Medulla oblongata (tissue), 1 donor: ENCODE data around the gene CRIP3.
"Not testable (repeated sequence)": the region's sequence is repeated elsewhere in the genome, so short reads cannot be mapped to it uniquely, and the experiment has no call there.

Source experiments
- DNase-seq: peaks from one replicate; pipeline ENCODE4 v3.0.0-alpha.2; 2015; ENCODE audit errors: extremely low spot score

CRIP3 gene, protein sequence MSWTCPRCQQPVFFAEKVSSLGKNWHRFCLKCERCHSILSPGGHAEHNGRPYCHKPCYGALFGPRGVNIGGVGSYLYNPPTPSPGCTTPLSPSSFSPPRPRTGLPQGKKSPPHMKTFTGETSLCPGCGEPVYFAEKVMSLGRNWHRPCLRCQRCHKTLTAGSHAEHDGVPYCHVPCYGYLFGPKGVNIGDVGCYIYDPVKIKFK

DNA sequence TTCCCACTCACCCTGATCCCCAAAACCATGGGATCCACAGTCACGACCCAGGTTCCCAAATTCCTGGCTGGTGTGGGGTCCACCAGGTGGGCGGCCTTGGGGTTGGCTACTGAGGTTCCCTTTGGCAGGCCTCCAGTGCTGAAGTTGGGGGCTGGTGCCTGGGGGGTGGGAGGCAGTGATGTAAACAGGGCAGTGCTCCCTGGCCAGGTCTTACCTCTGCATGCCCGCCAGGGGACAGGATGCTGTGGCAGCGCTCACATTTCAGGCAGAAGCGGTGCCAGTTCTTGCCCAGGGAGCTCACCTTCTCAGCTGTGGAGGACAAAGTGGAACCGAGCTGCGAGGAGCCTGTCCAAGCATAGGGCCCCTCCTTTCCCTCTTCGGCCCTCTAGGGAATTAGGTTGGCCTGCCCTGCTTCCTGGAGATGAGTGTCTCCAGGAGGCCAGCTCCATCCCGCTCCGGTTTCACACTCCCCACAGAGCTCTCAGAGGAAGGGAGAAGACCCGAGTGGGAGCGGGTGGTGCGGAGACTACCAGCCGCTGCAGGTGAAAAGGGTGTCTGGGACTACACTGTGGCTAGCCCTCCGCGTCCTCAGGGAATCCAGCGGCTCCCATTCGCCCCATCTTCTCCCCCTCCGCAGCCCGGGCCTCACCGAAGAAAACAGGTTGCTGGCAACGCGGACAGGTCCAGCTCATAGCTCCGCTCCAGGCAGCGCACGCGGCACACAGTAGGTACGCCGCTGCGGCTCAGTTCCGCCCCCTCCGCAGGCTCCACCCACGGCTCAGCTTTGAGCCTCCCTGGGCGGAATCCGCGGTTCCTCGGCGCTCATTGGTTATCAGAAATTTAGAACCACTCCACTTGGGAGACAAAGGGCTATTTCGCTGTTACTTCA is at the start of gene CRIP3:
Gene CRIP3 (minus strand): TSS at position 726 of the 889 bp plus-strand sequence. CDS start 34 bp downstream, at position 692.
- DNase-seq, result no peak

DNA sequence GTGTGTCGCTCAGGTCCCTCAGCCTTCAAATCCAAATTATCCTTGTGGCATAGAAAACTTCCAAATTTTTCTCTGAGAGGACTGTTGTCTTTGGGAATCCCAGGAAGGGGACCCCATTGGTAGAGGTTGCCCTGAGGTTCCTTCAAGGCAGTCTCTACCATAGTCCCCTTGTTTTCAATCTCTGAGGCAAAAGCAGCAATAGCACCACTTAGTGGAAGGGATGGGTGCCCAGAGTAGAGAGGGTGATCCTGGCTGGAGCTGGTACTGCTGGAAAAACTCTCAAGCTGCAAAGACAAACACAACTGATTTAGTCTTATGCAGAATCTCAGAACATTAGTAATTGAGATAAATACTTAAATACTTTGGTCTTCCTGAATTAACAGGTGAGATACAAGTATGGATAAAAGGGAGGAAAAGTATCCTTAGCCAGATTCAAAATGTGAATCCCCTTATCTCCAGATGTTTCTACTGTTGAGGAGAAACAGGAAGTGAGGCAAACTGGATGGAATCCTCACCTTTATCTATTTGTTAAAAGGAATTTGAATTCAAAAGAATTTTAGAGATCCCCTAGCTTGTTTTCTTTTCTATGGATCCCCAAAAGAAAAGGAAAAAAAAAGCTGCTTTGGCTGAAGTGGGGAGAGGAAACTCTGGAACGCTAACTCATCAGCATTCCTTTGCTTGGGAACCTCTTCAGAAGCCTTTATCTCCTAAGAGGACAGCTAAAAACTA is 47.4 kb upstream of the CRIP3 start:
- peak; percentile 45 for DNase-seq

DNA sequence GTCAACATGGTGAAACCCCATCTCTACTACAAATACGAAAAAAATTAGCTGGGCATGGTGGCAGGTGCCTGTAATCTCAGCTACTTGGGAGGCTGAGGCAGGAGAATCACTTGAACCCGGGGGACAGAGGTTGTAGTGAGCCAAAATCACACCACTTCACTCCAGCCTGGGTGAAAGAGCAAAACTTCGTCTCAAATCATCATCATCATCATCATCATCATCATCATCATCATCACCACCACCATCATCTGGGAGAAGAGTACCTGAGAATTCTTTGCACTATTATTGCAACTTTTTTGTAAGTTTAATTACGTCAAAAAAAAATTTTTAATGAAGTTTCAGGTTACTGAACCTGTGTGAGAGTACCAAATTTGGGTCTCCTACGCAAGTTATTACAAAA is 43.3 kb upstream of the CRIP3 start:
- DNase-seq, result not testable (repeated sequence)

DNA sequence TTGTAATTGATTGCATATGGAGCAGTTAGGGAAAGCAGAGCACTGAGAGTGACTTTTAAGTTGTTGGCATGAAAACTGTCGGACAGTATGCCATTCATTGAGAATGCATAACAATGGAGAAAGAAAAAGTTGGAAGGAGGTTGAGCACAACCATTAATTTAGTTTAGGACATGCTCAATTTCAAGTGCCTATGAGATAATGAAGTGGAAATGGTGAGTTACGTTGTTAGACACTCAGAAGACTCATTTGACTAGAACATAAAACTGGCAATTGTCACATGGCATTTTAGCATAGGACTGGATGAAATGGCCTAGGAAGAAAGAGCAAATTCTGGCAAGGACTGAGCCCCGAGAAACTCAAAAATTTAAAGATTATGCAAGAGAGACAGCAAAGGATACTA is 38.8 kb upstream of the CRIP3 start:
- no peak for DNase-seq

DNA sequence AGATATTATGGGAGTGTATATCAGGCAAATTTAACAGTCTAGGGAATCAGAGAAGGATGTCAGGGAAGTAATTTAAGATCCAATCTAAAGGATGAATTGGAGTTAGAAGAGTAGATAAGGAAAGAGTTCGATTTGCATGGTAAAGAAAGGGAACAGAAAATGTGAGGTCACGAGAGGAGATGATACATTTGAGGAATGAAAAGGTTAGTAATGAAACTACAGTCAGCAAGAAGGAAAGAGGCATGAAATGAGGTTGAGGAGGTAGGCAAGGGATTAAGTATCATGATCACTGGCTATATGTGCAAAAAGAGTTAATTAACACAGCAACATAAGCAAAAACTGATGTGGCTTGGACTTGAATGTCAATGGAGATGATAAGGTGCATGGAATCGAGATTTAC is 38.4 kb upstream of the CRIP3 start:
- no peak for DNase-seq

DNA sequence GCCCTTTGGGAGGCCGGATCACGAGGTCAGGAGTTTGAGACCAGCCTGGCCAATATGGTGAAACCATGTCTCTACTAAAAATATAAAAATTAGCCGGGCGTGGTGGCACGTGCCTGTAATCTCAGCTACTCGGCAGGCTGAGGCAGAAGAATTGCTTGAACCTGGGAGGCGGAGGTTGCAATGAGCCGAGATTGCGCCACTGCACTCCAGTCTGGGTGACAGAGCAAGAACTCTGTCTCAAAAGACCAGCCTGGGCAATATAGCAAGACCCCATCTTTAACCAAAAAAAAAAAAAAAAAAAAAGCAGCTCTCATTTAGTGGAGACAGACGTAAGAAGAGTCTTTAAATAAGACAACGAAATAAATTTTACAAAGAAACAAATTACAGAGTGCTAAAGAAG is 37.6 kb upstream of the CRIP3 start:
- DNase-seq, result not testable (repeated sequence)

DNA sequence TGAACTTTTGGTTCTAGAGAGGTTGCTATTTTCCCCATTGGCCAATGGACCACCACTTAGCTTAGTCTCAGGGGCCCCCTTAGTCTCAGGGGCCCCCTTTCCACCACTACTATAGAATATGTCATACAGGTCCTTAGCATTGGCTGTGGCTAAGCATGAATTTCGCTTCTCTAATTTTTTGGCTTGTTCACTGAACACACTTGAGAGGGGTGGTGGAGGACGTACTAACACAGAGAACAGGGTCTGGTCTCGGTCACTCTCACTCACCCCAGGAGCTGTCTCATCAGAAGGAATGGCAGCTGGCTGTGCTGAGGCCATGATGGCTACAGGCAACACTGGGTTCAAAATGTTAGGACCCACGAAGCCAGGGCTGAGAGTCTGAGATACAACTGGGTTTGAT is 30.5 kb upstream of the CRIP3 start:
- no peak for DNase-seq

DNA sequence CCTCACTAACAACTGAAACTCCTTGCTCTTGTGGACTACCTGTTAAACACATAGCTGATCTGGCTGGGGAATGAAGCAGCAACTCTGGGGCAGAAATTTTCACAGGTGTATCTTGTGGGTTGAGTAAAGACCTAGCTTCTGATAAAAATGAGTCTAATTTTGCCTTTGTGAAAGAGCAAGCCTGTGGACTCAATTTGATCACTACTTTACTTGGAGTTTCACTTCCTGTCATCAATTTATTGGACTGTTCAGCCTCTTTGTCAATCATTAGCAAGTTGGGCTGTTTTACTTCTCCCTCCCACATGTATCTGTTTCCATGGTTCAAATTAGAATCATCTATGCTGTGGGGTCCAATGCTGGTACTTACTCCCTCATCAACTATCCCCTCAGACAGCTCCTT is 29.6 kb upstream of the CRIP3 start:
- DNase-seq, result no peak

DNA sequence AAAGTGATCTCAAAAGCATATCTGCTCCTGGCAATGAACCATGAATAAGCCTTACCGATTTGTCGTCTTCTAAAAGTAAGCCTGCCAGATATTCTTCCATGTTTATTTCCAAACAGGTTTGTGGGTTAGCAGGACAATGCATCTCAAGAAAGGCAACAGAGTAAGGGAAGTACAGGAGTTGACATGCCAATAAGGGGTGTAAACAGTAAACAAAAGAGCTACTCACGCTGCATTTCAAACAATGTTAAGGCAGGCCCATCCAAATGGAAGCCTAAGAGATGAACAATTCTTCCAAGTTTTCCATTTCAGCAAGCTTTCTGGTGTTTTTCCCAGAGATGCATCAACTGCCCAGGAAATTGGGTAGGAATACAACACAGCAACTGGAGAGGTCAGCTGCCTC is 27.8 kb upstream of the CRIP3 start:
- peak; percentile 58 for DNase-seq

DNA sequence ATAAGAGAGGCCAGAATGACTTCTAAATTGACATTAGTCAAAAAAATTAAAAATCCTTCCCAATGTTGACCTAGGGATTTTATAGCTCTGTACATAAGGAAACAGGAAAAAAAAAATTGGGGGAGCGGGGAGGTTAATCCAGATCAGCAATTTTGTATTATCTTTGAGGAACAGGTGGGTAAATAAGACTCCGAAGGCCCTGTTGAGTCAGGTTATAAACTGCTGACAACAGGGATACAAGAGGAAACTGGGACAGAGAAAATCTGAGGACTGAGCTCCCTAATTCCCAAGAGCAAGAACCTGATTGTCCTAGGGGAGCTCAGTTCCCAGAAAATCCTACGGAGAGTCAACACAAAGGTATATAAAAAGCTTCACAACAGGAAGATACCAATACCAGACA is 26.8 kb upstream of the CRIP3 start:
- DNase-seq, result no peak

DNA sequence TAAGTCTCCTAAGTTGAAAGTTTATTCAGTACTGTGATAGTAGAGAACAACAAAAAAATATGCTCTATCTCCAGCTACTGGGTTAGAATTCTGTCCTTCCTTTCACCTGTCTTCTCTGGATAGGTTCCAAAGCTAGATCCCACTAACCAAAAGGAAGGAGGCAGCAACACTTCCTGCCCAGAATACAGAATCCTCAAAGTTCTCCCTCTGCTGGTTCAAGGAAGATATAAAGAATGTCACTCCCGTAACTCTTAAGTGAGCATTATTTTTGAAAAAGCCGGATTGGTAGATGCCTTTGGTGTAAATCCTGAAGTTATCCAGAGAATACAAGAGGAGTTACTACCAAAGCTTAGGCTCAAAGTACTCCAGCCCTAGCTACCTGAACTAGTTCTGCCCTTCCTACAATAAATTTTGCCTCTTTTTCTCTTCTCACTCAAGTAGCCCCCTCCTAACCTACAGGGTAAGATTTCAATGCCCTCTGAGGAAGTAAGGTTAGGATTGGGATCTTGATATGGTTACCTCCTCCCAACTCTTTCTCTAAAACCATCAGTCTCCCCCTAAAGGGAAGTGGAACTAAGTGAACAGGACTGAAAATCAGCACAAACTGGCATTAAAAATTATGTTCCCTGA is 26.0 kb upstream of the CRIP3 start:
- DNase-seq, result peak; percentile 43

DNA sequence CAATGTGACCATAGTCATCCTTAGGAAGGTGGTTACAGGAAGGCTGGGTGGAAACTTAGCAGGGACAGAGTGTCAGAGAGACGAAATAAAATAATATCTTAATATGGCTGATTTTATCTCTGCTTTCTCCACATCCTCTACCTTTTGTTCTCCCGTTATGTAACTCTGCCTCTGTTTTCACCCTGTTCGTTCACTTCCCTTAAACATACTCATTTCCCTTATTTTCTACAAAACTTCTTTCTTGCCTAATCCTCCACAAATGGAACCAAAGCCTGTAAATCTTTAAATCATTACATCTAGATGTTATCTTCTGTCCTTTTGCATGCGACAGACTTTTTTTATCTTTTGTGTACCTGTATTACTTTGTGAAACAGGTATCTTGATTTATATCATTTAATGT is 23.3 kb upstream of the CRIP3 start:
- no peak for DNase-seq

DNA sequence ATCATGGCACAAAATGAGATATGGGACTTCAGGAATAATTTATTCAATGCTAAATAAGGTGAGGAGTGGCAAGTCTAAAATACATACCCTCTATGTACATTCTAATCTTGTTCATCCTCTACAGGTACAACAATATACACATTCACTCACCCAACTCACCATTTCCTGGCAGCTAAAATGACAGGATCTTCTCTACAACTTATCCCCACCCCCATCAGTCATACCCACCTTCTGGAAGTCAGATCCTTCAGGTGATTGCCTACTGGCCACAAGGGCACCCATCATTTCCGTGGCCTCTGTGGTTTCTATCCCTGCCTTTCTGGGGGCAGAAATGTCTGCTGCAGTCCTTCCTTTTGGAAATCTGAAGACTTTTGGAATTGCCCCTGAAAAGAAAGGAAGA is 22.8 kb upstream of the CRIP3 start:
- no peak for DNase-seq

DNA sequence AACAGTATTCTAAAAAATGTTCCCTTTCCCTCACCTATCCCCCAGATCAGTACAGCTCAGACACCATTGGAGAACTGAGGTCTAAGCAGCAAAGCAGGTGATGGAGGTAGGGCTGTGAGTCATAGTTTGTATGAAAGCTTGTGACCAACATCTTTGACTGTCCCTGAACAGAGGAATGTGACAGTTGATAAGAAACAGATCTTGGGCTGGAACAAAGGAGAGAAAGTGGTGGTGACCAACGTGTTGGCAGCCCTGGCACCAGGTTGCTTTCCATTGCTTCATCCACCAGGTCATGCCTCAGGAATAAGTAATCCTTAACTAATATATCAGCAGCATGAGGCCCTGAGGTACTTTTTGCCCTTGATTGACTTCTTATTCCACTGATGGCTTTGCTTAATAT is 19.9 kb upstream of the CRIP3 start:
- no peak for DNase-seq

DNA sequence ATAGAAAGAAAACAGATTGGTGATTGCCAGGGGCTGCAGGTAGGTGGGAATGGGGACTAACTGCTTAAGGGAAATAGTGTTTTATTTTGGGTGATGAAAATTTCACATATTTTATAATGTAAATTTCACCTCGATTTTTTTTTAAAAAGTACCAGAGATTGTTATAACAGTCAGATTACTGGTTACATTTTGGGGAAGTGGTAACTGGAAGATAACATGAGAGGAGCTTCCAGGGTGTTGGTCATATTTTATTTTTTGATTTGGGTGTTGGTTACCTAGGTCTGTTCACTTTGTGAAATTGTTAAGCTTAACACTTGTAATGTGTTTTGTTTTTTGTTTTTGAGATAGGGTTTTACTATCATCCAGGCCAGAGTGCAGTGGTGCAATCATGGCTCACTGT is 17.2 kb upstream of the CRIP3 start:
- DNase-seq, result no peak

DNA sequence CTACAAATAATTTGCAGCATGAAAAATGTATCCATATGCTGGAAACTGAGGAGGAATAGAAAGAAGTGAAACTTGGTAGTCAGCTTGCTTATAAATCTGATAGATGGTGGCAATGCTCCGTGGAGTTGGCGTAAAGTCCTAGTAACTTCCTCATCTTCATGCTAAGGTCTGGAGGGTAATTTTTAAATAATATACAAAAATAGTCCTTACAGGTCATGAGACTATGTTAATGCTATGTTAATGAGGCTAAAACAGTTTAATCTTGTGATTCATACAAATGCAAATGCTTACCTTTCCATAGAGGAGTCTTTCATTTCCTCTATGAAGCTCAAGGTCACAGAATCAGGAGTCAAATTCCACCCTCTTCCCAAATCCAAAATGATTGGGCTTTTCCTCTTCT is 9.4 kb upstream of the CRIP3 start:
- DNase-seq, result no peak

DNA sequence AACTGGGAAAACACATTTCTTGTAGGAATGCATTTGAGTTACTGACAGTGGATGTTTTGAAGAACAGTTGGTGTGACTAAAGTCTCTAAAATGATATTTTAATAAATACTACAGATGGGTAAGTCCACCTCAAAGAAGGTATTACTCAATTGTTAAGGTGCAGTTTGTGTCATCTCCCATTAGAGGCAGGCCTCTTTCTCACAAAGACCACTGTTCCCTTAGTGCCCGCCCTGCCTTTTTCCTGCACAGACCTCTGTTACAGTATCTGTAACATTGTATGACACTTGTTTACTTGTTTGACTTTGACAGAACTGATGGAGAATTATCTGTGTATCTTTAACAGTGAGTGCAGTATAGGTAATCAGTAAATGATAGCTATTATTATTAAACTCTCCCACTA is 5.2 kb upstream of the CRIP3 start:
- no peak for DNase-seq

DNA sequence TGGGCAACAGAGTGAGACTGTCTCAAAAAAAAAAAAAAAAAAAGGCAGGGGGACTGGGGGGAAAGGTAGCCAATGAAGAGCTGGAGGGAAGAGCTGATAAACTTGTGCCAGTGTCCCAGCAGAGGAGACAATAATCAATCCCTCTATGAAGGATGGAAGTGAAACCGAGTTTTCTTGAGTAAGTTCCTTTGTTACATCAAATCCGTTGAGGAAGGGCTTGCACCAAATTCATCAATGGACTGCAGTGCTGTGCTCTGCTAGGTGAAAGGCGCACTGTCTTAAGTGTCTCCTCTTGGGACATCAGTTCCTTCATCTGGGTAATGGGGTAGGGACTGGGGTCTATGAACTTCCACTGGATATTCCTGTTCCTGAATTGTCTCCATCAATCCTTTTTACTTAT is 3.0 kb upstream of the CRIP3 start:
- DNase-seq, result peak; percentile 19

DNA sequence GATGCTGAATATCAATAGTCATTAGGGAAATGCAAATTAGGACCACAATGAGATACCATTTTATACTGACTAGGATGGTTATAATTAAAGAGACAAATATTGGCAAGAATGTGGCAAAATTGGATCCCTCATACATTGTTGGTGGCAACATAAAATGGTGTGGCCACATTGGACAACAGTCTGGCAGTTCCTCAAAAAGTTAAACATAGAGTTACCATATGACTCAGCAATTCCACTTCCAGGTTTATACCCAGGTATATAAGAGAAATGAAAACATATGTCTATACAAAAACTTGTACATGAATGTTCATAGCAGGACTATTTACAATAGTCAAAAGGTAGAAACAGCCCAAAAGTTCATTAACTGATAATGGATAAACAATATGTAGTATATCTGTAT is 2.0 kb upstream of the CRIP3 start:
- no peak for DNase-seq

DNA sequence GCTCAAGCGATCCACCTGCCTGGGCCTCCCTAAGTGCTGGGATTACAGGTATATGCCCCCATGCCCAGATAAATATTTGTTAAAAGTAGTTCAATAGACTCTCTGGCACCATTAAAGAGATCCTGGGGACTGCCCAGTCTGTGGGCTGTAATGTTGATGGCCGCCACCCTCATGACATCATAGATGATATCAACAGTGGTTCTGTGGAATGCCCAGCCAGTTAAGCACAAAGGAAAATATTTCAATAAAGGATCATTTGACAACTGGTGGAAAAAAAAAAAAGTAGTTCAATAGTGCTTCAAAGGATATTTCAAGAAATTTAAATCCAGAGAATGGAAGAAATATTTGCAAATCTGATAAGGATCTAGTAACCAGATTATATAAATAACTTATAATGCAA is 1.5 kb upstream of the CRIP3 start:
- no peak for DNase-seq

DNA sequence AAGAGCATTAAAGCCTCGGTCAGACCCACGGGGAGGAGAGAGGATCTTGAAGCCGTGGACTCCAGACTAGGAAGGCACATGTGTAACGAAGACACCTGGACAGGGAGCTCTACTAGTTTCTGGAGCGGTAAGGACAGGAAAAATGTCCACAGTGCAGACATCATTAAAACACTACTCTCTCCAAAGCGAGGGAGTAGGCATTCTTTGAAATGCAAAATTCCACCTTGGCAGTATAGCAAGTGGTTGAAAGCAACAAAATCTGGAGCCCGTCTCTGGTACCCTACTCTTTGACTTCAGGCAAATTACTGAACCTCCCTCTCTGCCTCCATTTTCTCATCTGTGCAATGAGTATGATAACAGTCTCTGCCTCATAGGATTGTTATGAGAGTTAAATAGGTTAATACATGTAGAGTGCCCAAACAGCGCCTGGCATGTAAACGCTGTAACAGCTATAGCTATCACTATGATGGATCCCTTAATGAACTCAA is 408 bp upstream of the CRIP3 start:
- DNase-seq, result no peak

DNA sequence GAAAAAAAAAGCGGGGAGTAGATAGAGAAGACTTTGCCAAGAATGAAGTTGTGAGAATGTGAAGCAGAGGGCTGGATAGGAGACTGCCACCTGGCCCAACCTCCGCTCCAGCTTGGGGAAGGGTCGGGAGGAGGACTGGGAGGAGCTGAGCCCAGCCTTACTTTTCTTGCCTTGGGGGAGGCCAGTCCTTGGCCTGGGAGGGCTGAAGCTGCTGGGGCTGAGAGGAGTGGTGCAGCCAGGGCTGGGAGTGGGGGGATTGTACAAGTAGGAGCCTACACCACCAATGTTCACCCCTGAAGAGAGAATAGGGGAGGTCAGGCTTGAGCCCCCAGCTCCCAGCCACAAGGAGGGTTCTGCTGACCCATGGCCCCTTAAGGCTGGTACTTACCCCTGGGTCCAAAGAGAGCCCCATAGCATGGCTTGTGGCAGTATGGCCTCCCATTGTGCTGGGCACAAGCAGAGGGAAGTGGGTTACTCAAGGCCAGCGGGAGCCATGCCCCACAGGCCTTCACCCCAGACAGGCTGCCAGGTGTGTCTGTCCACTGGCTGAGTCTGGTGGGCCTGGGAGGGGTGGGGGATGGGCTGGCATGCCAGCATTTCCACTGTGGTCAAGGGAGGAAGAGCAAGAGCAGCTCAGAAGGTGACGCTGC is 1.1 kb downstream of the CRIP3 start:
- no peak for DNase-seq
